HG03097 (cell line): Measurements from ENCODE around the gene GUCY1A1.
A peak's percentile ranks its signal among the peaks of the same experiment; 100 is the strongest.

ENCODE experiments used
- ATAC-seq: cut with Tn5 transposase; IDR thresholded peaks from one replicate; pipeline ENCODE4 v1.9.1; 2021; ENCODE audit not compliant: unreplicated experiment, low FRiP score

Gene GUCY1A1

DNA sequence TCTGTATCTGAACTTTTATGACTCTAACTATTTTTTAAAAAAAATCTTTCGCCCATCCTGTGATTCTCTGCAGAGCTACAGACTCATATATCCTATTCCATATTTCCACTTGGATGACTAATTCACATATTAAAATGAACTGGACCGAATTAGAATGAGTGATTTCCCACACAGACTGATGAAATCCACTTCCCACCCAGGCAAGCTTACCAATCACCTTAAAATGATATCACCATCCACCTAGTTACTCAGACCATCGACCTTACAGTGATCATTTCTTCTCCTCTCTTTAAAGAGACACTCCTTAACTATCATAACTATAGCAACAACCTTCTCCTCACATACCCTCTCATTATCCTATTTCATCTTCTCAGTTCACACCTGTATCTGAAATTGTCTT lies 58.1 kb downstream of the GUCY1A1 start:
- ATAC-seq = no peak

DNA sequence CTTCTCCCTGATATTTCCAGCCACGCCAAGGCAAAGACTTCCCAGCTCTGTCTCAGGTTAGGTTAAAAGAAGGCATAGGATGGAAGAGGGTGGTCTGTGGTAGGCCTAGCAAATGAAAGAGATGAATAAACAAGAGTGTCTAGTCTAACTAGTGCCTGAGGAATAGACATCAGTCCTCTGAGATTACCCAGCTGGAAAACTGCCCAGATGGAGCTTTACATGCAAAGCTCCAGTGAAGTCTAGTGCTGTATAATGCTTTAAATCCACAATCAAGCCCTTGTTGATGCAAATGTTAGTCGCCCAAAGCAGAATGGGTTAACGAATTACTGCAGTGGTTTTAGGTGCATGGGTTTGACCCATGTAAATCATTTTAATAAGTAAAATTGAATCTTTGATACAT lies 67.4 kb downstream of the GUCY1A1 start:
- no peak for ATAC-seq

DNA sequence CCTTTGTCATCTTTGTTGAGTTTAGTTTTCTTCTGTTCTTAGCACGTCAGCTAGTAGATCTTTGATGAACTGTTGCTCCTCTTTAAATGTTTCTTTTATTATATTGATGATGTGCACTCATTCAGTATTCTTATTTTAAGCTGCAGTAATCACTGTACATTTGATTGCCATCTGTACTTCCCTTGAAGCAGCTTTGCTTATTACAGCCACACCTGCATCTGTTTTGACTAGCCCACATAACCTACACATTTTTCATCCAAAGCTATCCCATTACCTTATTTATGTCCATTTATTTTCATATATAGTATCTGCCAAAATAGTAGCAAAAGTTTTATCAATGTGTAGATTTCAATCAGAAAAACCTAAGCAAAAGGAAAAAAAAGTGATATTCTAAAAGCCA lies 68.3 kb downstream of the GUCY1A1 start:
- ATAC-seq = no peak

DNA sequence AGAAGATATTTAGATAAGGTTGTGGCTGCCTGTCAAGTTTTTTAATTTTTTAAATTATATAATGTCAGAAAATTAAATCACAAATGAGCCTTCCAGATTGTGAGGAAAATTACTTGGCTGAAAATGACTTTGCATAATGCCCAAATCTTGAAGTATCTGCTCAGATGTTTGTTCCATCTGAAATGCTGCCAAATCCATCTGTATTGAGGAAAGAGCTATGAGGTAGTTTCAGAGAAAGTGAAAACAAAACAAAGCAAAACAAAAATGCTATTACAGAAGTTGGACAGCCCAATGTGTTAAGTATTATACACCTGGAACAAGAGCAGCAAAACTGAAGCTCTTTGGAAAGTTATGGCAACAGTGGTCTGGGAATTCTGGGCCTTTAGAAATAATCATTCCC lies 68.8 kb downstream of the GUCY1A1 start:
- no peak for ATAC-seq

DNA sequence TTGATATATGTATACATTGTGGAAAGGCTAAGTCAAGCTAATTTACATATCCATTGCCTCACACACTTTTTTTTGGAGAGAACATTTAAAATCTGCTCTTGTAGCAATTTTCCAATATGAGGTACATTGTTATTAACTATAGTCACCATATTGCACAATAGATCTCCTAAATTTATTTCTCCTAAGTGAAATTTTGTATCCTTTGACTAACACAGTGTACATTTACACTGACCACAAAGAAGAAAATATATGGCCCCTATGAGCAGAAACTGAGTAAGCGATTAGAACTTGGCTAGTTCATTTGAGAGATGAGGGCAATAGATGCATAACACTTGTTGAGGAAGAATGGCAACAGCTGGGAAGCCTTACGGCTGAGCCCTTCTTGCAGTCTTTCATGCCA lies 71.9 kb downstream of the GUCY1A1 start:
- ATAC-seq = no peak

DNA sequence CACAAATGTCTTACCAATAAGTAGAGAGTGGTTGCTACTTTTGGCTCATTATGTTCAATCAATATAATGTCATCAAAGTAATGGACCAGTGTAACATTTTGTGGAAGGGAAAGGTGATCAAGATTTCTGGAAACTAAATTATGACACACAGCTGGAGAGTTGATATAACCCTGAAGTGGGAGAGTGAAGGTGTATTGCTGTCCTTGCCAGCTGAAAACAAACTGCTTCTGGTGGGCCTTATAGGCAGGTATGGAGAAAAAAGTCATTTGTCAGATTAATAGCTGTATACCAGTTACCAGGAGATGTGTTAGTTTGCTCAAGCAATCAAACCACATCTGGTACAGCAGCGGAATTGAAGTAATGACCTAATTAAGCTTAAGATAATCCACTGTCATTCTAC lies 74.9 kb downstream of the GUCY1A1 start:
- ATAC-seq = no peak

DNA sequence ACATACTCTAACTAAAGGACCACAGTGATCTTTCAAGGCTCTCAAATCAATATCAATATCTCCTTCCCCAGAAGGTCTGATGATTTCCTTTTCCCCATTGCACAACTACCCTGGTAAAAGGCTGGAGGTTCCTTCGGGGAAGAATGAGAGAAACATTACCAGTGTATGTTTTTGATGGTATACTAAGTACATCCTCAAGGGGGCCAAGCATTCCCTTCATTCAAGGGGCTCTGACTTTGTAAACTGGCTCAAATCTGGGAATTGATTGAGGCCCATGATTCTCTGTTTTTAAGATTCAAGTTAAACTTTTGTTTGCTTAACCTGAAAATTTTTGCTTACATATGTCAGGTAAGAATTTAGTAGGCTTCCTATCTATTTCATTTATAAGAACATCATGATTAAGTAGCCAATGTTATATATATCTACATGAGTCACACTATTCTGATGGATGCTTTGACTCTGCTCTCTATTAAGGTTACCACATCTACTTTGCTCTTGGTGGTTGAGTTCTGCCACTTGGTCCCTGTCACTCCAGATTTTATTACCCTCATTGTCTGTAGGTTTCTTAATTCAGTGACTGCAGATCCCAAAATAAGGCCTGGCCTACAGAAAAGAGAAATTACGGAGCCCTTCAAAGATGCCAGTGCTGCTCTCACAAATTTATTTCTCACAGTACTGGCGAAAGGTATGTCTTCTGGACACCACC lies 75.8 kb downstream of the GUCY1A1 start:
- no peak for ATAC-seq

DNA sequence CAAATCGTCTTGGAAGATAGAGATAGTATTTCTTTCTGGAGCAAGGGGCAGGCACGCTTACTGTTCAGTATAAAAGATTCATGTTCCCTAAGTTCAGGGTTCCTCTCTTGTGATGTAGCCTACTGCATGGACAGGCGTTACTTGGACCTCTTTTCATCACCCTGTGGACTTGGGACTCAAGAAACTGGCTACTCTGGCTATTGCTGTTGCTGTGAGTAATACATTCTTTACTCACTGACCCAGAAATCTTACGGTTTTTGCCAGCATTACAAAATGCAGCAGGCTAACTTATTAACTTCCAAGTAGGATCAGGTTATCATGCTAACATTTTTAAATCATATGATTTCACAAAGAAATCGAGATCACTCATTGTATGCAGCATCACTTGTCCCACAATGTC lies 79.3 kb downstream of the GUCY1A1 start:
- ATAC-seq = no peak

DNA sequence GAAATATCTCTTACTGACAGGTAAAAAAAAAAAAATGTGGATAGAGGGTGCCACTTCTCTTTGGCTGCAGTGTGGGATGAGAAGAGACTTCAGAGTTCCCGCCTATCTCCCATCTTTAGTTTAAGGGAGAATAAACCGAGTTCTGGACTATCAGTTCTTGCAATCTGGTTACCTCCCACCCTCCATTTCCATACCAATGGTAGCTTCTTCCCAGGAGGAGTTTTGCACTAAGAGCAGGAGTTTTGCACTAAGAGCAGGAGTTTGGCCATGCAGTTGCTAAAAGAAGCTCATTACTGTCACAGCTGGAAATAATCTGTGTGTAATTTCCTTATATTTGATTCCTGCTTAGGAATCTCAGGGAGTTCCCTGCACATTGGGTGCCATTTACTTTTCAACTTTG lies 81.4 kb downstream of the GUCY1A1 start:
- no peak for ATAC-seq

DNA sequence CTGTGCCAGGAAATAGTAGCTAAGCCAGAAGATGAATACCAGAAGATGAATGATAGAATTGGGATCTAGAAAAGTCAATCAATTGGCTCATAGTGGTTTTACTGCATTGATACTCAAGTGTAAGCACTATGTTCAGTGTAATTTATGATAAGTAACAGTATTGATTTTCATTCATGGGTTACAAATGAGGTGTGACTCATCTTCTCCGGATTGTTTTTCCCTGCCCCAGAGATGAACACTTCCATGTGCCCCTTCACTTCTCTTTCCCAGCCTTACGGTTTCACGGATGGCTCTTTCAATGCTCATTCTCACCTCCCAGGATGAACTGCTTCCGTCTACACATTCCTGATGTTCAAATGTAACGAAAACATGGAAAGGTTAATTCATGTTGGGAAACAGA lies 82.4 kb downstream of the GUCY1A1 start:
- ATAC-seq = no peak

DNA sequence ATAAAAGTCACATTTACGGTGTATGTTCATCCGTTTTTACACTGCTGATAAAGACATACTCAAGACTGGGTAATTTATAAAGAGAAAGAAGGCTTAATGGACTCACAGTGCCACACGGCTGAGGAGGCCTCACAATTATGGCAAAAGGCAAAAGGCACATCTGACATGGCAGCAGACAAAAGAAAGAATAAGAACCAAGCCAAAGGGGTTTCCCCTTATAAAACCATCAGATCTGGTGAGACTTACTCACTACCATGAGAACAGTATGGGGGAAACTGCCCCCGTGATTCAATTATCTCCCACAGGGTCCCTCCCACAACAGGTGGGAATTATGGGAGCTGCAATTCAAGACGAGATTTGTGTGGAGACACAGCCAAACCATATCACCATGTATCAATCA lies 84.9 kb downstream of the GUCY1A1 start:
- ATAC-seq = no peak

DNA sequence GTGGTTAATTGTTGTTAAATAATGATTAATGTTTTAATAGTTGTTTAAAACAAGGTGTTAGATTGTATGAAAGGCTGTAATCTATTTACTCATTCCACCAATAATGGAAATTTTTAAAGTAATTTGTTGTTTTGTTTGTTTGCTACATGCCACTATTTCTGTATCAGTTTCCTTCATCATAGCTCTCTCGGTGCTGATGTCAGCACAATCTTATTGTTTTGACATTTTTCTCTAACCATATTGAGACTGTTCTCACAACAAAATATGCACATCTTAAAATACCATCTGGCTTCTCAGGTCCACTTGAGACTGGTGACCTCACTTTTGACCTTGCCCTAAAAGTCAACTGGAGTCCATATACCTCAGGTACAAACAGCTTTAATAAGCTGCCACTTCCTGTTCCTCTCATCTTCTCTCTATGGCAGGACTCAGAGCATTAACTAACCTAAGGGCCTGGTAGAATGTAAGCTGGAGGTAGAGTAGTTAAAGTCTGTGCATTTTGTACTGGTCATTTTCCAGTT lies 91.2 kb downstream of the GUCY1A1 start:
- no peak for ATAC-seq

DNA sequence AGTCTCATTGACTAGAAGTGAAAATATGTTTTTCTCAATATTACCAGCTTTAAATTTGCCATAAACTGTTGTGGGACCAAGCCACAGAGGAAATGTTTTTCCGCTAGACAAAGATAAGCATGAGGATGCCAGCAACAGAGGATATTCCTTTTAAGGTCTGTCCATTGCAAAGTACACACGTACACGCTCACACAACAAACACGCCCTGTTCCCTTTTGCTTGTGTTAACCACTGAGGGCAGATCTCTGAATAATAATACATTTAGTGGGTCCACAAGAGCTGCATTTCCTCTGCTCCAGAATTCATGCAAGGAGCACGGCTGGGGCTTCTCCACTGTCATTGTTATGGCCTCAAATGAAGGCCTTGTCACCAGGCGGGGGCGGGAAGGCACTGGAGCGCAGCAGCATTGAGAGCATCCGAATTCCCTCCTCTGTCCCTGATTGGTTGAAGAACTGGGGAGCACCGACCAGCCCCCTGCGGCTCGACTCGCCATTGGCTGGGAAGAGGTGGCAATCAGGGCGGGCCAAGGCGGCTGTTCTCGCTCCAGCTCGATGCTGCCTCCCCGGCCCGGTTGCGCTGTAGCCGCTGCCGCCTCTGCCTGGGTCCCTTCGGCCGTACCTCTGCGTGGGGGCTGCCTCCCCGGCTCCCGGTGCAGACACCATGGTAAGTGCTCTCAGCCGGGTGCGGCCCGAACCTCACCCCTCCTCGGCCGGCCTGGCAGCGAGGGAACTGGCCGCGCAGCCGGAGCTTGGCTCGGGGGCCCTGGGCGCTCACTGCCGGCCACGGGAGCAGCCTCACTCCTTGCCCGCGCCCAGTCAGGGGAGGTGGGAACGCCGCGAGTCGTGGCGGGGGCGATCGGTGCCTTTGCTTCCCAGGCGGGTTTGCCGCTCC lies 92.1 kb downstream of the GUCY1A1 start, which contains the start of gene GUCY1B1:
GUCY1B1 (plus strand) TSS at position 541 of the 891 bp plus-strand sequence; CDS start at position 661, 120 bp downstream.
- peak; percentile 98 for ATAC-seq

DNA sequence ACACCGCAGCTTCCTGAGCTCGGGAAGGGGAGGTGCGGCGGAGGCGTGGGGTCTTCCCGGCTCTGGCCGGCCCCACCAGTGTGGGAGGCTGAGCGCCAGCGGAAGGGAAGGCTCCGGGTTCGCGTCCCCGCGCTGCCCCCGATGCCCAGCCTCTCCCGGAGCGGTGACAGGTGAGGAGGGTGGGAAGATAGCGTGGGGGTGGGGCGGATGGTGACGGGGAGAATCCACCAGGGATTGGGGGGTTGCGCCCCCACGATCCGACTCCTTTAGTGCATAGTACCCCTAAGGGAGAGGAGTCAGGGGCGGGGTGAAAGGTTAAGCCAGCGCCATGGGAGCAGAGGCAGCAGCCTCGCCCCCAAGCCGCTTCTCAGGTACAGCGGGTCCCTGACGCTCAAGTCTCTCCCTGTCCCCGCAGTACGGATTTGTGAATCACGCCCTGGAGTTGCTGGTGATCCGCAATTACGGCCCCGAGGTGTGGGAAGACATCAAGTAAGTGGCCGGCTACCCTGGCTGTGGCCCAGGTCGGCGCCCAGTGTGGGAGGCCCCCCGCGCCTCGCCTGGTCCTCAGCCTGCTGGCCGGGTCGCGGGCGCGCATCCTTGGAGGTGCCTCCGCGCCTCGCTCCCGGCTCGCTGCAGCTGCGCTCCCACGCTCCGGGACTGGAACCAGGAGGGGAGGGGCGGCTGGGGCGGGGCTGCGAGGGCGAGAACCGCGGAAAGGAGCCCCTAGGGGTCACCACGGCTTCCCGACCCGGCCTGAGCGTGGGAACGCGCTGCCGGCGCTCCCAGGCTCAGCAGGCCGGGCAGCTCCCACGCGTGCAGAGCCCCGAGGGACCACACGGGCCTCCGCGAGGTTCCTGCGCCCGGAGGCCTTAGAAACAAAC lies 93.0 kb downstream of the GUCY1A1 start:
- peak; percentile 32 for ATAC-seq

DNA sequence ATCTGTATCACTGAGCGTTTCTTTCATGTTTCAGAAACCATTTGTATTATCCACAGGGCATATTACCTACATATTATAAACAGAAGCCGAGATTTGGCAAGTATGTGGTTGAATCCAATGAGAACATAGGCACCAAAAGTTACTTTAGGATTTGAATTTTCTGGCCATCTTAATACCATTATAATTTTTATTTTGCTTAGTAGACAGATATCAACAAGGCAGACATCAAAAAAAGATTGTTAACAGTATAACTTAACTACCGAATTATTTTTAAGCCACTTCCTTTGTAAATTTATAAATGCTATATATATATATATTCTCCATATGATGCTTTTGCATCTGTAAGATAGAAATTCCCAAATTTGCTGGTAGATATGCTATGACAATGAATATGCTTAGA lies 94.4 kb downstream of the GUCY1A1 start:
- ATAC-seq = no peak

DNA sequence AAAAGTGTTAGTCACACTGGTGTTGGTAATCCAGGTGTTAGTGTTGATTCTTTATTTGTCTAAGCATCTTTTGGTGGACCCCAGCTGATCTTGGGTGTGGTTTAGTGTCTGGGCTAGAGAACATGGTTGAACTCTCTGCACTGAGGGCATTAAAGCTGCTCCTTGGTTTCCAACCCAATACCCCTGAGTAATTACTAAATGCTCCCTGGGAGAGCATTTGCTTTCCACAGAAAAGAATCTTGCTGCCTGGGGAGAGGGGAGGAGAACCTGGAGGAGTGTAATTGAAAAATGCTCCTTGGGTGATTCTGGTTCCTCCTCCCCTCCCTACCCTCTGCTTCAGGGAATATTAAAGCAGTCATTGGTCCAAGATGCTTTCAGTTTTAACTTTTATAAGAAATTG lies 95.3 kb downstream of the GUCY1A1 start:
- ATAC-seq = no peak

DNA sequence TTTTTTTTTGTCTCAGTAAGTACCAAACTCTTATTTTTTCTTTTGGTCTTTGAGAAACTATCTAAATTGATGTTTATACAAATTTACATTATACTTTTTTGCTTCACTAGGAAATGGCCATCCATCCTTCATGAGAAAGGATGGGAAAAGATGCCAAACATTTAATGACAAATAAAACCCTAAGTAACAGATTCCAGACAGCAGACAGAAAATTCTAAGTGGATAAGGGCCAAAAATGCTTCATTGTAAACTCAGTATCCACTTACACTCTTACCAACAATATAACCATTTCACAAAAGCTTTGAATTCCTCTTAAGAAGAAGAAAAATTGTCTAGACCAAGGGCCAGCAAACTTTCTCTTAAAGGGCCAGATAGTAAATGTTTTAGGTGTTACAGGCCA lies 95.7 kb downstream of the GUCY1A1 start:
- no peak for ATAC-seq

DNA sequence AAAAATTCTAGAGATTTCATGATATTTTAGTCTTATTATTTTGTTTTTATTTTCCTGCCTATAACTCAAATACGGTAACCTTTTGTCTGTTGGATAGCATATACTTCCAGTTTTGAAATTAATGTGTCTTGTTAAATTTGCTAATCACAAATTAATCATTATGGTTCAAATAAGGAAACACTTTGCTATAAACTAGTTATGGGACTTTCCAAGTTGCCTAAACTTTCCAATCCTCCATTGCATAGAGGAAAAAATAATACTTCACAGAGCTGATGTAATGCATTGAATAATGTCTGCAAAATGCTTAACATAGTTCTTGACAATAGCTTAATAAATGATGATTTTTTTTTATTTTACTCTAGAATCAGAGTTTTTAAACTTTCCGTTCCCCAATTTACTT lies 96.9 kb downstream of the GUCY1A1 start:
- no peak for ATAC-seq

DNA sequence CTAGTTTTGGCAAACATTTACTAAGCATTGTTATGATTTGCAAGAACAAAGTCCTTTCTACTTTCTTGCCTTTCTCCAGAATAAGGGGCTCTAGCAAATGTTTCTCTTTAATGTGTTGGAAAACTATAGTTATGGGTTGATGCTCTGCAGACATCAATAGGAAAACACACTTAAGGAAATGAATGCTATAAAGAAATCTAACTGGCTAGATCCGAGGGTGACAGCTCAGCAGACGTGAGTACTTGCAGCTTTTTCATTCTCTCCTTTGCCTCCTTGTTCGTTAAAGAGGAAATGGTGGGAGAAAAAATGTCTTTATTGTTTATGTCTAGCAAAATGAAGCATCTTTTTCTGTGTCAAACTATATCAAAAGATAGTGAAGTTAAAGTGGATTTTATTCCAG lies 98.5 kb downstream of the GUCY1A1 start:
- no peak for ATAC-seq

DNA sequence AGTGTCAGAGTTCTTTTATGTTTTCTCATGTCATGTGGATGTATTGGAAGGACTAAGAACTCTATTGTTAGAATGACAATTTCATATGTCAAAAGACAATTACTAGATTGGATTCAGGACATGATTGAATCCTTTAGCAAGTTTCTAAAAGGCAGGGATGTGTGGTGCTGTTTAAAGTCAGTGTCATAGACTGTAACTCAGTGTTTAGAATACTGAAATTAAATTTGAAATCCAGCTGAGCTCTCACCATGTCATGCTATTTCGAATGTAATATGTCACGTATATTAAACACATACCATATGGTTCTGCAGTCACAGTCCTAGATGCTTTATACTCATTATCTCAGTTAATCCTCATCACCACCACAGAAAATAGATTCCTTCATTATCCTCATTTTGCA lies 100.0 kb downstream of the GUCY1A1 start:
- ATAC-seq = no peak

DNA sequence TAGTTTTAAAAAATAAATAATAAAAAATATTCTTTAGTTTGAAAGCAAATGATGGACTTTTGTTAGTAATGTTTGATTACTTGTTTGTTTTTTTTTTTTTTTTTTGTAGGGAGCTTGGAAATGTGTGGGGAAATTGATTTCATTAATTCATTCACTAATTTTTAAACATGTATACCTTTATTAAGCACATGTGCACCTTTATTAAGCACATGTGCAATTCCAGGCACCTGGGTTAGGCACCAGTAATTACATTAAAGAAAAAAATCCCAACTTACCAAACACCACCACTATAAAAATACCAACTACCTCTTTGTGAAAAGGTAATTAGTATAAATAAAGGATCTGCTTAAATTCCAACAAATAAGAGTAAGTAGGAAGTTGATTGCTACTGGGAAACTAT lies 101.7 kb downstream of the GUCY1A1 start:
- ATAC-seq = no peak
